GM18909 (cell line): ENCODE measurements around the gene OPRL1.

Experiments used
- ATAC-seq: cut with Tn5 transposase; IDR thresholded peaks from one replicate; pipeline ENCODE4 v1.9.1; 2021; ENCODE audit warnings: mild to moderate bottlenecking; ENCODE audit not compliant: unreplicated experiment, poor library complexity

OPRL1 gene

GRCh38 chr20:64080013-64080812 is at the start of gene OPRL1:
TSS of gene OPRL1 (plus strand) at chr20:64080082. CDS start at chr20:64092721, 12,639 bp downstream.
- ATAC-seq, result no peak

- ATAC-seq, result no peak
Observed at GRCh38 chr20:64030371-64031134, 49.3 kb upstream of the OPRL1 start.

GRCh38 chr20:64031822-64032314 is 48.0 kb upstream of the OPRL1 start:
- no peak for ATAC-seq

DNA sequence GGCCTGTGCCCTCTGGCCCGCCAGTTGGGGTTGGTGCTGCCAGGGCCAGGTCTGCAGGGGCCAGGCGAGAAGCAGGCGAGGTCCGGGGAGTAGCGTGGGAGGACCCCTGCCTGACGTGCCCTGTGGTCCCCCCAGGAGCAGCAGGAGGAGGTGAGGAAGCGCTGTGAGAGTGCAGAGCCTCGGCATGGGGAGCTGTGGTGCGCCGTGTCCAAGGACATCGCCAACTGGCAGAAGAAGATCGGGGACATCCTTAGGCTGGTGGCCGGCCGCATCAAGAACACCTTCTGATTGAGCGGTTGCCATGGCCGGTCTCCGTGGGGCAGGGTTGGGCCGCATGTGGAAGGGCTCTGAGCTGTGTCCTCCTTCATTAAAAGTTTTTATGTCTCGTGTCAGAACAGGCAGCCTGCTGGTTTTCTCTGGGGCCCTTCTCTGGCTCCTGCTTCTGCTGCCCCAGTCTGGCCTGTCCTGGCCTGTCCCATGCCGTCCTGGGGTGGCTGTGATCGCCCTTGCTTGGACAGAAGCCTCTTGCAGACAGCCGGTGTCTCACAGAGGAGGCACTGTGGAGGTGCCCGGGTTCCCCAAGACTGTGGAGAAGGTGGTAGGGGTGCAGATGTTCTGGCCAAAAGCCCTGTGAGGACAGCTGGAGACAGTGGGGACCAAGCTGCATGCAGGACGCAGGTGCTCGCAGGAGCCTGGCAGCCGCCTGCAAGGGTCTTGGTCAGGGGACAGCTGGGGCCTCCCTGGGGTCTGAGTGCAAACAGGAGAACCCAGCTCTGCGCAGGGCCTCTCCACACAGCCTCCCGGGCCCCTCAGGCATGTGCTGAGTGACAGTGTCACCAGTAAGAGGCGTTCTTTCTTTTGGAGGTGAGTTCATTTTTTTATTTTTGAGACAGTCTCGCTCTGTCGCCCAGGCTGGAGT is 46.9 kb upstream of the OPRL1 start:
- ATAC-seq, result no peak

GRCh38 chr20:64033981-64034493 is 45.8 kb upstream of the OPRL1 start:
- ATAC-seq, result no peak

DNA sequence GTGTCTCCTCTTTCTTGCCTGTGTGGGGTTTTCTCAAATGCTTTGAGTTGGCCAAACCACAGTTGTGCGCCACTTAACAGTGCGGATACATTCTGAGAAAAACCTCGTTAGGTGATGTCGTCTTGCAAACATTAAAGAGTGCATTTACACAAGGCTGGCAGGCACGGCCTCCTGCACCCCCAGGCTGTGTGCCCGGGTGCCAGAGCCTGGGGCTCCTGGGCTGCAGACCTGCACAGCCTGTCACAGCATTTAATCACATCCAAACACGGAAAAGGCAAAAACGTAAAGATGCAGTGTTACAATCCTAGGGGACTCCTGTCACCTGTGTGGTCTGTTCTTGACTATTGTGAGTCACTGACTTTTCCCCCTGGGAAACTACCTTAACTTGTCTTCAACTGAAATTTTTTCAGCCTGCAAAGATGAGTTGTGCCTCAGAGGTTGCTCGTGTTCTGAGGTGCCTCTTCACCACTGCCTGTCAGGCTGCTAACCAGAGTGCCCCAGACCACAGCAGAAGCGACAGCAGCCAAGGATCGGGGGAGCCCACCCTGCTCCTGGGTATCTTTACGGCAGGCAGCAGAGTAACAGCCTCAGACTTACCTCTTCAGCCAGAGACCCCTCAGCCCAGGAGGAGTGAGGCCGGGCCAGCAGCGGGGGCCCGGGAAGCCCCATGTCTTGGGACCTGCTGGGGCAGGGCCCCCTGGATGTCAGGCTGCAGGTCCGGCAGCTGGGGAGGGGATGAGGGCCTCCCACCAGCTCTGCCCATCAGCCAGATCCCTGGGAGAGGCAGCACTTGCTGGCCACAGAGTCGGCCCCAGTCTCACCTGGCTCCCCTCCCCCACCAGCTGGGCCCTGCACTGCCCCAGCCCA is 44.6 kb upstream of the OPRL1 start:
- no peak for ATAC-seq

DNA sequence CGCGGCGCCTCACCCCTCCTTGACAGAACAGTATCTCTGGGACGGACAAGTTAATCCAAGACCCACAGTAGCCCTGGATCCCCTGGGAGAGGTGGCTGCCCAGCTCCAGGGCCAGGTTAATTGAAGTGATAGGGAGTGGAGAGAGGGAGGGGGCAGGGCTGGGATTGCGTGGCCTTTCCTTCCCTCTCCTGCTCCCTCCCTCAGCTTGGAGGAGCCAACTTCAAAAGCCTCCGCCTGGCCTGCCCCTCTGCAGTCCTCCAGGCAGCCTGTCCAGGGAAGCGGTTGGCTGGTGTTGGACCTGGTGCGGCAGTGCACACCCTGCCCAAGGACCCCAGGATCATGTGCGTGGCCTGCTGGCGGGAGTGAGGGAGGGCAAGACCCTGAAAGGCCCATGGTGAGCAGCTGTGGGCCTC is 43.9 kb upstream of the OPRL1 start, which contains the start of gene C20orf204:
Gene C20orf204, plus strand, starts transcription at position 250 of the 413 bp plus-strand sequence. Its CDS starts 142 bp downstream, at position 392.
- no peak for ATAC-seq

DNA sequence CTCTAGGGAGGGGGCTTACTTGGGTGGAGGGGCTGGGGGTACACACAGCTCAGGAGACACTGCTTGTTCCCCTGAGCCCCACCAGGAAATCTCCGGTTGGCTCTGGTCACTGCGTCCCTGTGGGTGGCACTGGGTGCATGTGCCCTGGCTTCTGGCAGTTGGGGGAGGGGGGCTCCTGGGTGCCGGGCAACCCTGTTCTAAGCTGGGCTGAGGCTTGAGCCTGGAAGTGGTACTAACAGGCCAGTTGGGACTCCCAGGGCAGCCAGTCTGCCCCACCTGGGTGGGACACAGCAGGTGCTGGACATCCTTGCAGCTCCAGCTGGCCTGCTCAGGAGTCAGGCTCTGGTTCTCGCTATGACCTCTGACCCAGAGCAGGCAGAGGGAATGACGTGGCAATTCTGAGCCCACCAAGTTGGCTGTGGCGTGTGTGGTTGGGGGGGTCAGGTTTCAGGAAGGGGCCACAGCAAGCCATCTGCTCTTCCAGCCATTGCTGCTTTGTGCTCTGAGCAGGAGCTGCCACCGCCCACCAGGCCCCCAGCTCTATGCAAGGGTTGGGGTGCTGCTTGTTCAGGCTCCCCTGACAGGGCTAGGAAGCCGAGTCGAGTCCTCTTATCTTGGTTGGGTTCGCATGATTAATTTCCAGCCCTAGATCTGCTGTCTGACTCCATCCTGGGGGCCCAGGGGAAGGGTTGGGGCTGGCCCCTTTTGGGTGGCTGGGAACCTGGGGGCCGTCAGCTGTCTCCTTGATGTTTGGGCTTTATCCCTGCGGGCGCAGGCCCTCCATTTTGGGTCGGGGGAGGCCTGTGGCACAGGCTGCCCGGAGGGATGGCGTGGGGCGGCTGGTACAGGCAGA is 43.3 kb upstream of the OPRL1 start:
- ATAC-seq, result no peak

- no peak for ATAC-seq
Observed at GRCh38 chr20:64037199-64037497, 42.7 kb upstream of the OPRL1 start.

- ATAC-seq, result no peak
Observed at GRCh38 chr20:64037498-64038213, 42.2 kb upstream of the OPRL1 start.

- ATAC-seq, result peak; percentile 35
Observed at GRCh38 chr20:64038224-64038564, 41.7 kb upstream of the OPRL1 start.

GRCh38 chr20:64038565-64039292 is 41.2 kb upstream of the OPRL1 start:
- ATAC-seq, result peak; percentile 57

- peak; percentile 4 for ATAC-seq
Observed at GRCh38 chr20:64039293-64040160, 40.4 kb upstream of the OPRL1 start.

DNA sequence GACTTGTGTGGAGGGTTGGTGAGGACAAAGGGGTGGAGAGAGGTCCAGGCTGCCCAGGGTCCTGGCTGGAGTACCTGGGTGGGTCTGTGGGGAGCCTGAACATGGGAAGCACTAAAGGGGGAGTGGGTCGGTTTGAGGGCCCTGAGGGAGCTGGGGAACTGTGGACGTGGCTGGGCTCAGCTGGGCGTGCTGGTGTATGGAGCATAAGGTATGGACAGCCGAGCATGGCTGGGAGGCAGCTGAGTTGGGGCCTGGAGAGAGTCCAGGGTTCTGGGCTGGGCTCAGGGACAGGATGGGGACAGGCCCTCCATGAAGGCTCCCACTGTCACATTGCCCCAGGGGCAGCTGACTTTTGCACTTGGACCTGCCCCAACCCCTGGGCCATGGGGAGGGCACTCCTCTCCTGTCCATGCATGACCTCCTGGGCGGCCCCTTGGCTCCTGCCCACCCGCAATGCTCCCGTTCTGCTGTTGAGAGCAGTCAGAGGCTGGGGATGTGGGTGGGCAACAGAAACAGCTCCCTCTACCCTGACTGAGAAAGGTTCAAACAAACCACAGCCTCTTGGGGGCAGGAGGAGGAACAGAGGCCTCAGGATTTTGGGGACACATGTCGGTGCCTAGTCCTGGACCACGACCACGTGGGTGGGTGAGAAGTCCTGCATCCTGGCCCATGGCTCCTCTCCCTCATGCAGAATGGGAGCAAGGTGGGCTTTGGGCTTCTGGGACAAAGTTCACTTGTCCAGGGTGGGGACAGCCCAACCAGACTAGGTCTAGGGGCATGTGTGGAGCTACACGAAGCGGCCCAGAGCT is 39.4 kb upstream of the OPRL1 start:
- ATAC-seq, result no peak

DNA sequence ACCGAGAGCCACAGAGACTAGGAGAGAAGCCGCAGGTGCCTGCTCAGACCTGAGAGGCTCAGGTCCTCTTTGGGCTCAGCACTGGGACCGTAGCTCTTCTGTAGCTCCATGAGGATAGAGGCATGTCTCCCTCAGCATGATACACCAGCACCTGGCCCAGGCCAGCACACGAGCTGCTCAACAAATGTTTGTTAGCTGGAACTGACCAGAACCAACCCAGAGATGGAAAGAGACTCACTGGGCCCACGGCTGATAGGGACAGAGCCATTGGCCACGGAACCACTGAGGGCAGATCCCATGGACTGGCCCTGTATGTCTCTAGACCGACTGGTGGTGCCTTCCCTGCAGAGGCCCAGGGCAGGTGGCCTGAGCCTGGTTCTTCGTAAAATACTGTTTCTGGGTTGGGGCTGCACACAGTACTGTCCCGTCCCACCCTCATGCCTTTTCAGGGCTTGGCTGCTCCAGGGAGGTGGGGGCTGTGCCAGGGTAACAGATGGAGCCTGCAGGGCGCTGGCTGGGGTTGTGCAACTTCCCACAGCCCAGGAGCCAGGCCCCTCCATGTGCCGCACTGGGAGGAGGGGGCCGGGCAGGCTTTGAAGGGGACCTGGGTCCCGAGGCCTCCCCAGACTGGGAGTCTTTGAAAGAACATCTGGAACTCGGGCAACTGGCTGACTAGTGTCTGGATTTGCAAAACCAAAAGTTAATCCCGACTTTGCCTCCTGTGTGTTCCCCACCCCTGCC is 38.7 kb upstream of the OPRL1 start:
- ATAC-seq, result no peak
